ENCODE results near the gene ATG13.
"Not testable (repeated sequence)": the region's sequence is repeated elsewhere in the genome, so short reads cannot be mapped to it uniquely, and the experiment has no call there.

ATG13 gene

GRCh38 chr11:46617134-46617971, at the start of gene ATG13, which contains the start of gene HARBI1:
TSS of gene ATG13 (plus strand) at chr11:46617553. CDS start at chr11:46644292, 26,739 bp downstream.
TSS of gene HARBI1 (minus strand) at chr11:46617227. CDS start at chr11:46616237, 990 bp downstream.
- DNase-seq, result peak; percentile 95
- Mint-ChIP-seq H3K9me3 (no peaks in the 10 kb centered on the region), H3K4me3 (peak within 1 kb of the TSS; percentile 90), H3K27me3 (no peaks in the 10 kb centered on the region), H3K4me1 (ENCODE audit: low read depth) (peaks cover 40% of the 10 kb centered on the region), H3K27ac (peak within 1 kb of the TSS; percentile 100), H3K36me3 (ENCODE audit: low read depth) (peaks cover 35% of the 10 kb centered on the region)

DNA sequence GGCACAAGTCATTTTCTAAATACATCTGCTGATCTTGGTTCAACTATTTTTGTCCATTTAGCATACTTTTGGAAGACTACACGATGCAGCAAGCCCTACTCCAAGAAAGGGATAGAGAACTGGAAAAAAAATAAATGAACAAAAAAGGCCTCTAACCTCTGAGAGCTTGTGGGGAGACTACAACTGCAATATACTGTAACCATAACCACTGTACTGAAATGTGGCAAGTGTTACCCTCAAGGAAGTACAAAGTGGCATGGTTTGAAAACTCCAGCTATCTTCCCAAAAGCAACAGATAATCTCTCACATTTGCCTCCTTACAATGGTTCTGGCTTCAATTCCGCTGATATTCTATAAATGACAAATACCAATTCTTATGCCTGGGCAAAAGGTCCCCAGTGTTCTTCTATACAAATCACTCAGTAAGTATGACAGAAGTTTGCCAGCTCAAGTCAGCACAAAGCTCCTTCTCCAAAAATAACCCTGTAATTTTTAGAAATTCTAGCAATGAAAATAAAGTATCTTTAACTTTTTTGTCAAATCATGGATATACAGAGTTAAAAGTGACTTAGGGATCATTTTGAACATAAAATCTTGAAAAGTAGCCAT, 46.5 kb upstream of the ATG13 start:
- H3K36me3 Mint-ChIP-seq (ENCODE audit: low read depth), result peaks cover 16% of the 10 kb centered on the region
- no peaks in the 10 kb centered on the region for H3K27me3 Mint-ChIP-seq
- DNase-seq, result no peak
- peaks cover 34% of the 10 kb centered on the region for H3K4me1 Mint-ChIP-seq (ENCODE audit: low read depth)
- H3K4me3 Mint-ChIP-seq, result no peak overlapping the region
- no peaks in the 10 kb centered on the region for H3K9me3 Mint-ChIP-seq
- H3K27ac Mint-ChIP-seq, result peak overlapping the region; percentile 23

DNA sequence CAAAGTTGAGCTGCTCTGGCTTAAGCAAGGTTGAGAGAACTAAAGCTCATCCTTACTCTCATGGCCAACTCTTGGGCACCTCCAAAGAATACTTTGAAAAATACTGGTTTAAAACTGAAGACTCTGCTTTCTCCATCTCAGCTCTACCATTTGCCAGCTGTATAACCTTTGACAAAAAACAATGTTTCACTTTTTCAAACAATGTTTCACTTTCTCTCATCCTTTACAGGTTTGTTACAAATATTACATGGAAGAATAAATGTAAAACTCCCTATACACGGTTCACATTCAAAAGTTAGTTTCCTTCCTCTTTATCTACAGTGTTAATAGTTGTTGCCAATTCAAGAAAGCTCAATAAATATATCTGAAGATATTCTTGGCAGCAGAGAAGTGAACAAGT, 42.7 kb upstream of the ATG13 start:
- Mint-ChIP-seq H3K36me3 (ENCODE audit: low read depth) (peaks cover 40% of the 10 kb centered on the region), H3K27ac (peak overlapping the region; percentile 67)

DNA sequence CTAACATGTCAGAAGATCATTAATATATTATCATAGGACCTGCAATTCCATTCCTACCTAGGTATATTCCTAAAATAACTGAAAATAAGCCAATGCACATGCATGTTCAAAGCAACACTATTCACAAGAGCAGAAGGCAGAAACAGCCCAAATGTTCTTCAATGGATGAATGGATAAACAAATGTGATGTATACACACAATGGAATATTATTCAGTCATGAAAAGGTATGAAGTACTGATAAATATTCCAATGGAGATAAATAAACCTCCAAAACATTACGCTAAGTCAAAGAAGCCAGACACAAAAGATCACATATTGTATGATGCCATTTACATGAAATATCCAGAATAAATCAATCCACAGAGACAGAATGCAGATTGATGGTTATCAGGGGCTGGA, 40.3 kb upstream of the ATG13 start:
- H3K27me3 Mint-ChIP-seq, result no peaks in the 10 kb centered on the region
- H3K4me3 Mint-ChIP-seq, result no peak overlapping the region
- DNase-seq, result no peak
- peaks cover 44% of the 10 kb centered on the region for H3K36me3 Mint-ChIP-seq (ENCODE audit: low read depth)
- peaks cover 40% of the 10 kb centered on the region for H3K4me1 Mint-ChIP-seq (ENCODE audit: low read depth)
- no peak overlapping the region for H3K27ac Mint-ChIP-seq
- no peaks in the 10 kb centered on the region for H3K9me3 Mint-ChIP-seq

More for the DNA sequence above, 42.7 kb upstream of the ATG13 start:
- no peaks in the 10 kb centered on the region for H3K9me3 Mint-ChIP-seq
- H3K27me3 Mint-ChIP-seq, result no peaks in the 10 kb centered on the region
- H3K4me3 Mint-ChIP-seq, result no peak overlapping the region
- peaks cover 42% of the 10 kb centered on the region for H3K4me1 Mint-ChIP-seq (ENCODE audit: low read depth)
- DNase-seq, result no peak

DNA sequence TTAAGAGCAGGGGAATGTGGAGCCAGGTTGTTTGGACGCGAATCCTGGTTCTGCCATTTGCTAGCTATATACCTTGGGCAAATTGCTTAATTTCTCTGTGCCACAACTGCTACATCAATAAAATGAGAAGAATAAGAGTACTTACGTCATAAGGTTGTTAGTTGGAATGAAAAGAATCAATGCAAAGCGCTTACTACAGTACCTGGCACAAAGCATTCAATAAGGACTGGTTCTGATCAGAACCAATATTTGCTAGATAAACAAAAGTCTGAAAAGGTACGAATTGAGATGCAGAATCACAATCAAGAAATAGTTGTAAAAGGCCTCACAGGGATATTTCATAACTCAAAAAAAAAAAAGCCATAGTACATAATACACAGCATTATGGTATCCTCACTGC, 34.8 kb upstream of the ATG13 start:
- Mint-ChIP-seq H3K4me1 (ENCODE audit: low read depth) (peaks cover 24% of the 10 kb centered on the region), H3K9me3 (no peaks in the 10 kb centered on the region), H3K36me3 (ENCODE audit: low read depth) (peaks cover 34% of the 10 kb centered on the region), H3K27me3 (no peaks in the 10 kb centered on the region), H3K27ac (no peak overlapping the region), H3K4me3 (no peak overlapping the region)
- DNase-seq, result no peak

- not testable (repeated sequence) for DNase-seq, H3K27me3 Mint-ChIP-seq, H3K27ac Mint-ChIP-seq, H3K9me3 Mint-ChIP-seq, H3K4me3 Mint-ChIP-seq
- Mint-ChIP-seq H3K36me3 (ENCODE audit: low read depth) (peaks cover 30% of the 10 kb centered on the region), H3K4me1 (ENCODE audit: low read depth) (peaks cover 29% of the 10 kb centered on the region)
Measured at GRCh38 chr11:46583513-46583912, 33.8 kb upstream of the ATG13 start.

- H3K36me3 Mint-ChIP-seq (ENCODE audit: low read depth), result peaks cover 39% of the 10 kb centered on the region
- no peak for DNase-seq
- no peaks in the 10 kb centered on the region for H3K9me3 Mint-ChIP-seq
- H3K27me3 Mint-ChIP-seq, result no peaks in the 10 kb centered on the region
- H3K4me3 Mint-ChIP-seq, result no peak overlapping the region
- no peak overlapping the region for H3K27ac Mint-ChIP-seq
- H3K4me1 Mint-ChIP-seq (ENCODE audit: low read depth), result peaks cover 41% of the 10 kb centered on the region
Measured at GRCh38 chr11:46588131-46588530, 29.2 kb upstream of the ATG13 start.

DNA sequence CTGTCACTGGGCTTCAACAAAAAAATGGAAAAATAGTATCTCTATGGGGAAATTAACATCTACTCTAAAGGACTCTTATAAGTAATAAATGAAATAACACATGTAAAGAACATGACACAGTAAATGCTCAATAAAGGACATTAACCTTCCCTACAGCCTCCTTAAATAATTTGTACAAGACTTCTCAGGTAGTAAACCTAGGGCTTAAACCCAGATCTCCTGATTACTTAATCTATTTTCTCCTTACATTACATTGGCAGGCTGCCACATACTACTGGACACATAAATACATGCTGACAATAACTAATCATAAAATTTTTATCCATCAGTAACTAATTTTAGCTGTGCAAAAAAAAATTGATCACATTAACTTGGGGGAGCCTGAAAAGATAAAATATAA, 28.4 kb upstream of the ATG13 start:
- H3K9me3 Mint-ChIP-seq, result no peaks in the 10 kb centered on the region
- DNase-seq, result no peak
- peak overlapping the region; percentile 1 for H3K27ac Mint-ChIP-seq
- peaks cover 47% of the 10 kb centered on the region for H3K36me3 Mint-ChIP-seq (ENCODE audit: low read depth)
- H3K27me3 Mint-ChIP-seq, result no peaks in the 10 kb centered on the region
- H3K4me3 Mint-ChIP-seq, result no peak overlapping the region
- peaks cover 43% of the 10 kb centered on the region for H3K4me1 Mint-ChIP-seq (ENCODE audit: low read depth)

- no peaks in the 10 kb centered on the region for H3K27me3 Mint-ChIP-seq
- peak overlapping the region; percentile 37 for H3K4me3 Mint-ChIP-seq
- H3K9me3 Mint-ChIP-seq, result no peaks in the 10 kb centered on the region
- H3K36me3 Mint-ChIP-seq (ENCODE audit: low read depth), result peaks cover 41% of the 10 kb centered on the region
- DNase-seq, result no peak
- H3K4me1 Mint-ChIP-seq (ENCODE audit: low read depth), result peaks cover 50% of the 10 kb centered on the region
- peak overlapping the region; percentile 56 for H3K27ac Mint-ChIP-seq
Measured at GRCh38 chr11:46590740-46591605, 26.4 kb upstream of the ATG13 start.

- H3K9me3 Mint-ChIP-seq, result no peaks in the 10 kb centered on the region
- peak; percentile 90 for DNase-seq
- peak within 1 kb of the TSS; percentile 99 for H3K4me3 Mint-ChIP-seq
- H3K27me3 Mint-ChIP-seq, result no peaks in the 10 kb centered on the region
- H3K4me1 Mint-ChIP-seq (ENCODE audit: low read depth), result peaks cover 48% of the 10 kb centered on the region
- H3K36me3 Mint-ChIP-seq (ENCODE audit: low read depth), result peaks cover 28% of the 10 kb centered on the region
- peak within 1 kb of the TSS; percentile 95 for H3K27ac Mint-ChIP-seq
Measured at GRCh38 chr11:46593550-46594373, 23.6 kb upstream of the ATG13 start, which contains the start of gene AMBRA1. TSS of gene AMBRA1 (minus strand) at chr11:46594023. CDS start at chr11:46548380, 45,643 bp downstream.

GRCh38 chr11:46594374-46594700, 23.0 kb upstream of the ATG13 start:
- Mint-ChIP-seq H3K36me3 (ENCODE audit: low read depth) (peaks cover 23% of the 10 kb centered on the region), H3K4me1 (ENCODE audit: low read depth) (peaks cover 42% of the 10 kb centered on the region), H3K27ac (peak overlapping the region; percentile 95), H3K4me3 (peak overlapping the region; percentile 99), H3K9me3 (no peaks in the 10 kb centered on the region), H3K27me3 (no peaks in the 10 kb centered on the region)
- no peak for DNase-seq

- Mint-ChIP-seq H3K4me1 (ENCODE audit: low read depth) (peaks cover 40% of the 10 kb centered on the region), H3K27me3 (no peaks in the 10 kb centered on the region), H3K4me3 (no peak overlapping the region), H3K27ac (no peak overlapping the region), H3K9me3 (no peaks in the 10 kb centered on the region), H3K36me3 (ENCODE audit: low read depth) (peaks cover 22% of the 10 kb centered on the region)
- DNase-seq, result no peak
Measured at GRCh38 chr11:46594785-46595184, 22.6 kb upstream of the ATG13 start.

DNA sequence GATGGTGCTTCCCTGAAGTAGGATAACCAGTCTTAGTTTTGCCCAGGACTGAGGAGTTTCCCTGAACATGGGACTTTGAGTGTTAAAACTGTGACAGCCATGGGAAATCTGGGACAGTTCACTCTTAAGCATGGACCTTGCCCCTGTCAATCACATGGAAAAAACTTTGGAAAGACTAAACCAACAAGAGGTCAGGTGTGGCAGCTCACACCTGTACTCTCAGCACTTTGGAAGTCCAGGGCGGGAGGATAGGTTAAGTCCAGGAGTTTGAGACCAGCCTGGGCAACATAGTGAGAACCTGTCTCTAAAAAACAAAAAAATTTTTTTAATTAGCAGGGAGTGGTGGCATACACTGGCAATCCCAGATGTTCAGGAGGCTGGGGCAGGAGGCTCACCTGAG, 20.2 kb upstream of the ATG13 start:
- H3K4me3 Mint-ChIP-seq, result no peak overlapping the region
- H3K9me3 Mint-ChIP-seq, result no peaks in the 10 kb centered on the region
- no peaks in the 10 kb centered on the region for H3K27me3 Mint-ChIP-seq
- H3K36me3 Mint-ChIP-seq (ENCODE audit: low read depth), result peaks cover 12% of the 10 kb centered on the region
- no peak overlapping the region for H3K27ac Mint-ChIP-seq
- H3K4me1 Mint-ChIP-seq (ENCODE audit: low read depth), result peaks cover 24% of the 10 kb centered on the region
- DNase-seq, result no peak
